GM19468 (cell line): ENCODE measurements around the gene C11orf58.

ENCODE experiments used
- ATAC-seq: cut with Tn5 transposase; IDR thresholded peaks from one replicate; pipeline ENCODE4 v1.9.1; 2021; ENCODE audit warnings: mild to moderate bottlenecking, moderate library complexity, moderate number of reproducible peaks; ENCODE audit not compliant: unreplicated experiment; ENCODE audit errors: extremely low read depth

Gene C11orf58

GRCh38 chr11:16783321-16783801 is 44.9 kb downstream of the C11orf58 start:
- ATAC-seq, result no peak

- ATAC-seq, result no peak
Measured at GRCh38 chr11:16784097-16784496, 45.6 kb downstream of the C11orf58 start.

- no peak for ATAC-seq
Measured at GRCh38 chr11:16784666-16785065, 46.2 kb downstream of the C11orf58 start.

GRCh38 chr11:16785520-16786128 is 47.2 kb downstream of the C11orf58 start:
- ATAC-seq, result no peak

- no peak for ATAC-seq
Measured at GRCh38 chr11:16786131-16786530, 47.7 kb downstream of the C11orf58 start.

- ATAC-seq, result no peak
Measured at GRCh38 chr11:16787035-16787742, 48.7 kb downstream of the C11orf58 start.

GRCh38 chr11:16788141-16789062 is 50.0 kb downstream of the C11orf58 start:
- no peak for ATAC-seq

GRCh38 chr11:16789063-16789420 is 50.6 kb downstream of the C11orf58 start:
- no peak for ATAC-seq

- no peak for ATAC-seq
Measured at GRCh38 chr11:16789560-16790485, 51.4 kb downstream of the C11orf58 start.

- ATAC-seq, result no peak
Measured at GRCh38 chr11:16790486-16791190, 52.2 kb downstream of the C11orf58 start.

GRCh38 chr11:16791191-16791961 is 52.9 kb downstream of the C11orf58 start:
- ATAC-seq, result no peak

- no peak for ATAC-seq
Measured at GRCh38 chr11:16792426-16792825, 54.0 kb downstream of the C11orf58 start.

GRCh38 chr11:16793009-16793408 is 54.6 kb downstream of the C11orf58 start:
- no peak for ATAC-seq

- no peak for ATAC-seq
Measured at GRCh38 chr11:16793511-16793910, 55.1 kb downstream of the C11orf58 start.

- ATAC-seq, result no peak
Measured at GRCh38 chr11:16794047-16794818, 55.8 kb downstream of the C11orf58 start.

- ATAC-seq, result no peak
Measured at GRCh38 chr11:16795146-16795545, 56.7 kb downstream of the C11orf58 start.

- no peak for ATAC-seq
Measured at GRCh38 chr11:16796311-16796710, 57.9 kb downstream of the C11orf58 start.

GRCh38 chr11:16797776-16798175 is 59.3 kb downstream of the C11orf58 start:
- ATAC-seq, result no peak
